RWPE1 (cell line): Measurements from ENCODE around the gene CHCHD6.

Experiments
- CTCF ChIA-PET: fragments of 350-600 bp; sonication (Branson Sonifier 250); formaldehyde crosslinking; extraction: SDS; loops from one replicate; lab custom pipeline; 2021; lab: Yijun Ruan, JAX
- POLR2A ChIA-PET: fragments of 400-600 bp; formaldehyde crosslinking; extraction: SDS; loops from one replicate; lab custom pipeline; 2020; ENCODE audit warnings: antibody characterized with exemption; ENCODE audit not compliant: low non-redundant PET; lab: Yijun Ruan, JAX
- DNase-seq: peaks from one replicate; pipeline ENCODE4 v3.0.0; 2012; ENCODE audit warnings: low spot score
- H3K27ac ChIP-seq: fragments of 450-650 bp; 2 replicates; pipeline ENCODE4 v1.5.1; 2017
- TF ChIP-seq, protein P1 (sequence below): fragments of 450-650 bp; conservative IDR thresholded peaks from 2 replicates; pipeline ENCODE4 v1.5.1; 2017; ENCODE audit warnings: low read depth, mild to moderate bottlenecking

Gene CHCHD6

DNA sequence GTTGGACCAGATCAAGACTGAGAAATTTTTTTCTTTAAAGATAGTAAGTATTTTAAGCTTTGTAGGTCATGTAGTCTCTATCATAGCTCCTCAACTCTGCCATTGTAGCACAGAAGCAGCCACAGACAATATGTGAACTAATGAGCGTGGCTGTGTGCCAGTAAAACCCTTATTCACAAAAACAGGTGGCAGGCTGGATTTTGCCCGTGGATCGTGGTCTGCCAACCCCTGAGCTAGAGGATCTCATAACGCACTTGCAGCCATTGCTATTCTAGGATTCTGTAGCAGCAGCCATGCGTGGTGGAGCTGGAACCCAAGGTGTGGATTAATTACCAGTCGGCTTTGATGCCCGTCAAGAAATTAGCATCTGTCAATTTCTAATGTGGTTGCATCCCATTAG lies 210.2 kb downstream of the CHCHD6 start:
- POLR2A ChIA-PET, result no interaction called here
- DNase-seq, result no peak
- H3K27ac ChIP-seq, result no peak overlapping the region; the same call in 1 of the 2 replicates
- TF ChIP-seq, protein P1, sequence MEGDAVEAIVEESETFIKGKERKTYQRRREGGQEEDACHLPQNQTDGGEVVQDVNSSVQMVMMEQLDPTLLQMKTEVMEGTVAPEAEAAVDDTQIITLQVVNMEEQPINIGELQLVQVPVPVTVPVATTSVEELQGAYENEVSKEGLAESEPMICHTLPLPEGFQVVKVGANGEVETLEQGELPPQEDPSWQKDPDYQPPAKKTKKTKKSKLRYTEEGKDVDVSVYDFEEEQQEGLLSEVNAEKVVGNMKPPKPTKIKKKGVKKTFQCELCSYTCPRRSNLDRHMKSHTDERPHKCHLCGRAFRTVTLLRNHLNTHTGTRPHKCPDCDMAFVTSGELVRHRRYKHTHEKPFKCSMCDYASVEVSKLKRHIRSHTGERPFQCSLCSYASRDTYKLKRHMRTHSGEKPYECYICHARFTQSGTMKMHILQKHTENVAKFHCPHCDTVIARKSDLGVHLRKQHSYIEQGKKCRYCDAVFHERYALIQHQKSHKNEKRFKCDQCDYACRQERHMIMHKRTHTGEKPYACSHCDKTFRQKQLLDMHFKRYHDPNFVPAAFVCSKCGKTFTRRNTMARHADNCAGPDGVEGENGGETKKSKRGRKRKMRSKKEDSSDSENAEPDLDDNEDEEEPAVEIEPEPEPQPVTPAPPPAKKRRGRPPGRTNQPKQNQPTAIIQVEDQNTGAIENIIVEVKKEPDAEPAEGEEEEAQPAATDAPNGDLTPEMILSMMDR, result no peak
- CTCF ChIA-PET, result no interaction called here

DNA sequence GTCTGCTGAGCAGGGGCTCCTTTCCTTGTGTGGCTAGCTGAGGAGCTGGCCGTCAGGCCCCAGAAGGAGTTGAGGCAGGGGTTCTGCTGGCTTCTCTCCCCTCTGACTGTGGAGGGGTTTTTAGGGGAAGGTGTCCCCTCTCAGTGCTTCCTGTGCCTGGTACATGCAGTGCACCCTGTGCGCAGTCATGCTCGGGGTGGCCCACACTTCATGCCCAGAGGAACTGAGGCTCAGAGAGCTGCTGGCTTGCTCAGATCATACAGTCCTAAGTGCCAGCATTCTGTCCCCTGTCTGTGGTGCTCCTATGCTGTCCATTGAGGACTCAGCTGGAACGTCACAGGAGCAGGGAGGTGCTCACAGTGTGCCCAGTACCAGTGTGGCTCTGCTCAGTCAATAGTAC lies 211.0 kb downstream of the CHCHD6 start:
- CTCF ChIA-PET, result no interaction called here
- POLR2A ChIA-PET, result no interaction called here
- no peak for DNase-seq
- H3K27ac ChIP-seq, result no peak overlapping the region; the same call in 1 of the 2 replicates
- TF ChIP-seq, protein P1, result no peak

DNA sequence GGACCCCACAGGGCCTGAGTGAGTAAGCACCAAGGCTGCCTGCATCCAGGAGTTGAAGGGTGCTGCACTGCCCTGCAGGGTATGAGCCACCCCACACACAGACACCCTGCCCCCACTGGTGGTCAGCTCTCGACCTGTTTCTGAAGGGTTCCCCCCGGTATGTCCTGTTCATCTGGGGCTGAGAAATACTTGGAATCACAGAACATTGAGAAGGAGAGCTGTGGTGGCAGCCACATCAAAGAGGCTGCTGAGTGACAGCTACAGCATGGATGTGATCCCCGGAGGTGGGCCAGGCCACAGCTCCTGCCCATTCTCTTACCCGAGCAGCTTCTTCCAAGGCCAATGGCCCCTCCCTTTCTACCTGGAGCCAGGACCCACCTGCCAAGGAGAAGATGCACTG lies 212.5 kb downstream of the CHCHD6 start:
- no peak overlapping the region for H3K27ac ChIP-seq
- POLR2A ChIA-PET, result no interaction called here
- CTCF ChIA-PET, result interaction anchor here (0.6 to 1.1 kb wide), 2 partner anchors 66 to 164 kb away, joined by 3 to 6 read pairs; partner anchors contain the start of gene PLXNA1
- DNase-seq, result no peak
- TF ChIP-seq, protein P1, result no peak

DNA sequence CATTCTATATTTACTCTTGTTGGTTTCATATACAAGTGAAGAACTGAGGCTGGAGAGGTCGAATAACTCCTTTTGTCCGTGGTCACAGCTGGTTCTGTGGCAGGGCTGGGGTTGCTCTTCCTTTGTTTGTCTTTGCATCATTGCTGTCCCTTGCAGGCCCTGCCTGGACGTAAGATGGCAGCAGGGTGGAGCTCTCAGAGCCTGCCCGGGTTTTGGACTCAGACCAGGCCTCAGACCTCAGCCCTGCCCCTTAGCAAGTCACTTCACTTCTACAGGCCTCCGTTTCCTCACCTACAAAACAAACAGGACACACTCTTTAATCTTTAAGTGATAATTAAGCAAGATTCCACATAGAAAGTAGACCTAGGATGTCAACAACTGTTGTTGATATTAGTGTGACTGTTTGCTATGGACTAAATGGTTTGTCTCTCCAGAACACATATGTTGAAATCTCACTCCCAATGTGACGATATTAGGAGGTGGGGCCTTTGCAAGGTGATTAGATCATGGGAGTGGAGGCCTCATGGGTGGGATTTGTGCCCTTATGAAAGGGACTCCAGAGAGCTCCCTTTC lies 213.3 kb downstream of the CHCHD6 start:
- H3K27ac ChIP-seq, result no peak overlapping the region
- DNase-seq, result no peak
- ChIA-PET CTCF (interaction anchor here (0.6 to 1.1 kb wide), 2 partner anchors 165 to 209 kb away, joined by 3 read pairs; no protein-coding TSS in a partner anchor), POLR2A (no interaction called here)
- TF ChIP-seq, protein P1, result no peak

DNA sequence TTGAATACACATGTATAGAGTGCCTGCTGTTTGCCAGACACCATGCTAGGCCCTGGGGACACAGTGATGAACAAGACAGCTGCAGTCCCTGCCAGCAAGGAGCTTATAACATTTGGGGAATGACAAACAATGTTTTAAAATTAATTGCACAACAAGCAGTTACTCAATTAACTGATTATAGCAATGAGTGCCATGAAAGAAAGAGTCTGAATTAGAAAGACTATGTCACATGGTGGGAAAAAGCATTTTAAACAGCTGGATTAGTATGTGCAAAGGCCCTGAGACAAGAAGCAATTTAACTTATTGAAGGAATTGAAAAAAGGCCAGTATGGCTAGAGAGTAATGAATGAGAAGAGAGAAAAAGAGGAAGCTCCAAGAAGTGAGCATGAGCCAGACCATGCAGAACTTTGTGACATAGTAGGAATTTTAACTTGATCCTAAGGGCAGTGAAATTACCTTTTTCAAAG lies 214.3 kb downstream of the CHCHD6 start:
- CTCF ChIA-PET, result interaction anchor here (0.6 kb wide), 1 partner anchor 1338 kb away, joined by 3 read pairs; no protein-coding TSS in a partner anchor
- POLR2A ChIA-PET, result no interaction called here
- DNase-seq, result no peak
- TF ChIP-seq, protein P1, result no peak
- no peak overlapping the region for H3K27ac ChIP-seq

DNA sequence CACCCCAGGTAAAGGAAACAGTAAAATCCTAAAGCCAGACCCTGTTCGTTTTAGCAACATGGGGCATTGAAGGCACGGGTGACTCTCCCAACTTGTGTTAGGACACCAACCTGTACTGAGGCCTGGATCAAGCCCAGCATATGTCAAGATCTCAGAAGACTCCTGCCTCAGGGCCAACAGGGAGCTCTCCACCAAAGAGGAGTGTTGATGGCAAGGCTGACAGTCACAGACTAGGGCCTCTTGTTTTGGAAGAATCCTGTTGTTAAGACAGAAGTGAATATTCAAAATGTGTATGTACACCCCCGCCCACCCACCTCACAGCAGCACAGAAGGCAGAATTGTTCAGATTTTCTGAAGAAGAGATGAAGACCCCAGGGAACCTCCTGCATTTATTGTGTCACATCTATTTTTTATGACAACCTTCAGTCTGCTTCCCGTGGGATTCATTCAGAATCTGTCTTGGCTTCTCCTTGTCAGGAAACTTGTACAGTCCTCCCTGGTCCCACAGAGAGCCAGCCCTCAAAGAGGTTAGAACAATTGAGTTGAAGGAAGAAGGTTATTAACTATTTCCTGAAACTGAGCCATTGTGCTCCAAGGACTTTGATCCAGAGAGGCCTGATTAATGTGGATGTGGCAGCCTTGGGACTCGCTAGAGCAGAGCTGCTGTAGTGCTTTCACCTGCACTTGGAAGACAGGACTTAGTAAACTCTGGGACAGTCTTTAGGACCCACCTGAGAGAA lies 217.2 kb downstream of the CHCHD6 start:
- TF ChIP-seq, protein P1, result no peak
- H3K27ac ChIP-seq, result no peak overlapping the region
- DNase-seq, result no peak
- CTCF ChIA-PET, result interaction anchor here (0.6 to 0.7 kb wide), 3 partner anchors 39 to 520 kb away, joined by 3 read pairs; no protein-coding TSS in a partner anchor
- POLR2A ChIA-PET, result no interaction called here
